SU-DHL-6 (cell line): ENCODE measurements around the gene R3HDM2.

Experiments
- CTCF ChIP-seq: fragments of 200-600 bp; sonication (generic); IDR thresholded peaks from one replicate; pipeline ENCODE4 v1.5.1; 2017; ENCODE audit warnings: antibody characterized with exemption, mild to moderate bottlenecking, low read length, moderate library complexity; ENCODE audit not compliant: insufficient read depth, poor library complexity, severe bottlenecking
- EZH2phosphoT487 ChIP-seq: fragments of 200-600 bp; sonication (generic), shearing (Covaris generic); conservative IDR thresholded peaks from 2 replicates; pipeline ENCODE4 v1.6.1; 2018; ENCODE audit warnings: mild to moderate bottlenecking, antibody characterized with exemption, low read length, moderate library complexity, mixed read lengths

- no peak for TF ChIP-seq CTCF
- no peak for TF ChIP-seq EZH2phosphoT487
Observed at GRCh38 chr12:57227315-57228115, 203.3 kb downstream of the R3HDM2 start.
